HG02642 (cell line): ENCODE results near the gene AMZ1.

Source experiments
- ATAC-seq: cut with Tn5 transposase; IDR thresholded peaks from one replicate; pipeline ENCODE4 v1.9.1; 2021; ENCODE audit warnings: mild to moderate bottlenecking; ENCODE audit not compliant: unreplicated experiment, poor library complexity

AMZ1 gene, protein sequence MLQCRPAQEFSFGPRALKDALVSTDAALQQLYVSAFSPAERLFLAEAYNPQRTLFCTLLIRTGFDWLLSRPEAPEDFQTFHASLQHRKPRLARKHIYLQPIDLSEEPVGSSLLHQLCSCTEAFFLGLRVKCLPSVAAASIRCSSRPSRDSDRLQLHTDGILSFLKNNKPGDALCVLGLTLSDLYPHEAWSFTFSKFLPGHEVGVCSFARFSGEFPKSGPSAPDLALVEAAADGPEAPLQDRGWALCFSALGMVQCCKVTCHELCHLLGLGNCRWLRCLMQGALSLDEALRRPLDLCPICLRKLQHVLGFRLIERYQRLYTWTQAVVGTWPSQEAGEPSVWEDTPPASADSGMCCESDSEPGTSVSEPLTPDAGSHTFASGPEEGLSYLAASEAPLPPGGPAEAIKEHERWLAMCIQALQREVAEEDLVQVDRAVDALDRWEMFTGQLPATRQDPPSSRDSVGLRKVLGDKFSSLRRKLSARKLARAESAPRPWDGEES

DNA sequence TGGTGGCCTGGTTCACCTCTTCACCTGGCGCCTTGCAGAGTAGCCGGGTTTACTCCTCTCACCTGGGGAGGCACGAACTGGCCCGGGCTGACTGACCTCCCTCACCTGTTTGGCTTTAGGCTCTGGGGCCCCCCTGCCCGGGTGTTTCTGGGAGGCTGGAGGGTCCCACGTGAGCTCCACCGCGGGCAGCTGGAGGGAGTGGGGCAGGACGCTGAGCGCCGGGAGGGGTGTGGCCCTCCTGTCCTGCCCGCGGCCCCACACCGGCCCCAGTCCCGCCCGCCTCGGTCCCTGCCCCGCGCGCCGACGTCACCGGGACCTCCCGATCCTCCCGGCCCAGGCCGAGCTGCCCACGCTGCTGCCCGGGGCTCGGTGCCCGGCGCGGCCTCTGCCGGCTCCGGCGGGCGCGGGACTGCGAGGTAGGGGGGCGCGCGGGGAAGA, at the start of gene AMZ1:
Gene AMZ1 (plus strand): TSS at position 322 of the 438 bp plus-strand sequence. CDS start 12,250 bp downstream, outside the sequence.
- peak; percentile 24 for ATAC-seq

DNA sequence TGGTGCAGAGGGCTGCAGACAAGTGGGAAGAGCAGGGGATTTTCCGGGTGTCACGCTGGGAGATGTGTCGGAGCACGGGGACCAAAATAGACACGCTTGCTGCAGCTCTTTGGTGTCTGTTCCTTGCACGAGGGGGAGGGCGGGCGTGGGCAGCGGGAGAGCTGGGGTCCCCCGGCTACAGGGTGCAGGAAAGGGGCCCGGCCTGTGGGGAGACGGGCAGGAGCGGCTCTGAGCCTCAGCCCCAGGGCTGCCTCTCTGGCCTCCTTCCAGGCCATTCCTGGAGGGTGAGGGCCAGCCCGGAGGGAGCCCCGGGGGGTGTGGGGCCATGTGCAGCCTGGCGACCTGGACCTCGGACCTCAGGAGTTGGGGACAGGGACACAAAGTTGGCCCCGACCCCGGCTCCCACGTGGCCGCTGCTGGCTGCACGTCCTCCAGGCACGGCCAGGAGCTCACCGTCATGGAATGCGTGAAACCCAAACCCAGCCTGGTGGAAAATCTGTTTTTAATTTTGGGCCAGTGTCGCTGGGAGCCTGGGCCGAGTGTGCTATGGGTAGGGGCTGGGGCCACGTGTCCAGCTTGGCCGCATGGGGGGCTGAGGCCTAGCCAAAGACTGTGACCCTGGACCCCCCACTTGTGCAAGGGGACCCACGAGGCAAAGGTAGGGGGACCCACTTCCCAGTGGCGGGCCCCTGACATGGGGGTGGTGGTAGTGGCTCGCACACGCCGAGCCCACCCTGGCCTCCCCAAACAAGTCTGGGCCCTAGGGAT, 49.6 kb upstream of the AMZ1 start:
- no peak for ATAC-seq

DNA sequence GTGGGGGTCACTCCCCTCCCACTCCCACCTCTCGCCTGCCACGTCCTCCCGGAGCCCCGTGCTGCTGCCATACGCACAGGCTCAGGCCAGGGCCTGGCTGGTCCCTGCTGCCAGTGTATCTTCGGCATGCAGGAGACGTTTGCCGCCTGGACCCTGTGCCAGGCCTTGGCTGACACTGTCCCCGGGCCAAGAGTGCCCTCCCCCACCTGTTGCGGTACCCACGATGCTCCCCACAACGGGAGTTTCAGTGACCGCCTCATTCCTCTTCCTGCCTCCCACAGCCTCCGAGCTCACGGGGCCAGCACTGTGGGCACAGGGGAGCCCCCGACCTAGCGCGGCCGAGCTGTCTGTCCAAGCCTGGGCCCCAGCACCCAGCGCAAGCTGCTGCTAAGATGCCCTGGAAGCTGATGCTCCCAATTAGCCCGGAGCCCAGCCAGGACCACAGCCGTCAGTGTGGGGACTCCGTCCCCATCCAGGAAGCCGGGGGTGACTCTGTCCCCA, 48.8 kb upstream of the AMZ1 start:
- no peak for ATAC-seq

DNA sequence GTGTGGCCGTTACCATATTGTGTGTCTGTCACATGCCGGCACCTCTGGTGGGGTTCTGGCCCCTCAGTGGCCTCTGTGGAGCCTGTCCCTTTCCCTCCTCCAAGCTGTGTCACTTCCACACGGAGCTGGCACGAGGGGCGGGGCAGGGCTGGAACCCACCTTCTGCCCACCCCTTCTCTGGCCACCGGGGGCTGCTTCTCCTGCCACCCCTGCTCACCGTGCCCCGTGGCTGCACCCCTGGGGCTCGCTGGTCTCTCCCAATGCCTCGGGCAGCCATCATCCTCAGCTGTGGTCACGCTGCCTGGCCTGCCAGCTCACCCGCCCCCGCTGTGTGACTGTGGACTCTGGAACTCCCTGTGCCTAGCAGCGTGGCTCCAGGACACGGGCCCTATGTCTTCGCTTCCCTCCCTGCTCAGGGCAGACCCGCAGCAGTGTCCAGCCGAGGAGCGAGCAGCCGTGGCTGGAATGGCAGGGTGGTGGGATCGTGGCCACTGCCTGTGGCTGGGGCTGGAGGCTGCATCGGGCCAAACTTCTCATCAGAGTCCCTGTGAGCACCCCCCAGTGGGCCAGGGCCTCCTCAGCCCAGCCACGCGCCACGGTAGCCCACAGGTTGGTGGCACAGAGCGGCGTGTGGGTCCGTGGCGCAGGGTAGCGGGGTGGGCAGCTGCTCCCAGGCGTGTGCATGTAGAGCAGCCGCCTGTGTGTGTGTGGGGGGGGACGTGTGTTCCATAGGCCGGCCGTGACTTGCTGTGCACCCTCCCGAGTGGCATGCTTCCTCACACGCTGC, 48.1 kb upstream of the AMZ1 start:
- no peak for ATAC-seq

DNA sequence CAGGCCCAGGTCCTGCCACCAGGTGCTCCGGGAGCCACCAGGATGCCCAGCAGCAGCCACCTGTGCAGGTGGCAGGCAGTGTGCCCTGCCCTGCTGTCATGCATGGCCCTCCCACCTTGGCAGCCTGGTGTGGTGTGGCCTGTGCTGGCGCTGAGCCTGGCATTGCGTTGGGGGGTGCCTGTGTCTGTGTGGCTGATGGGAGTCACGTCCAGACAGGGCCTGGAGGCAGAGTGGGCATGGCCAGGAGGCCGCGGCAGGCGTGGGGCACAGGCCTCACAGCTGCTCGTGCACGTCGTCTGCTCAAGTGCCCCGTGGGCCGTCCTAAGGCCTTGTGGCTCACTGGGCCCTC, 47.5 kb upstream of the AMZ1 start:
- no peak for ATAC-seq

DNA sequence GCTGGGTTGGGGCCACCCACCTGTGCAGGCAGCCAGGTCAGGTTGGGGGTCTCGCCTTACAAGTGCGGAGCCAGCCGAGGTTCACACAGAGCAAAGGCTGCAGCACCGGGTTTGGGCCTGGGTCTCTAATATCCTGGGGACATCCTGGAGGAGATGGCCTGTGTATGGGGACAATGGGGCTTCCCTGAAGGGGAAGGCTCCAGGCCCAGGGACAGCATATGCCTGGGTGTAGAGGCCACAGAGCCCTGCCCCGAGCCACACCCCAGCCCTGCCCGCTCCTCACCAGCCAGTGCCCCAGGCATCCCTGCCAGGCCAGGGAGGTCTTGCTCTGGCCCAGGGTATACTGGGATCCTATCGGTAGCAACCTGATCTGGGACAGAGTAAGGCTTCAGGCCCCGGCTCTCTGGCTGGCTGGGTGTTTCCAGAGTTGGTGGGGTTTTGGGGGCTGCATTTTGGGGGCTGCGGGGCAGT, 47.1 kb upstream of the AMZ1 start:
- no peak for ATAC-seq

DNA sequence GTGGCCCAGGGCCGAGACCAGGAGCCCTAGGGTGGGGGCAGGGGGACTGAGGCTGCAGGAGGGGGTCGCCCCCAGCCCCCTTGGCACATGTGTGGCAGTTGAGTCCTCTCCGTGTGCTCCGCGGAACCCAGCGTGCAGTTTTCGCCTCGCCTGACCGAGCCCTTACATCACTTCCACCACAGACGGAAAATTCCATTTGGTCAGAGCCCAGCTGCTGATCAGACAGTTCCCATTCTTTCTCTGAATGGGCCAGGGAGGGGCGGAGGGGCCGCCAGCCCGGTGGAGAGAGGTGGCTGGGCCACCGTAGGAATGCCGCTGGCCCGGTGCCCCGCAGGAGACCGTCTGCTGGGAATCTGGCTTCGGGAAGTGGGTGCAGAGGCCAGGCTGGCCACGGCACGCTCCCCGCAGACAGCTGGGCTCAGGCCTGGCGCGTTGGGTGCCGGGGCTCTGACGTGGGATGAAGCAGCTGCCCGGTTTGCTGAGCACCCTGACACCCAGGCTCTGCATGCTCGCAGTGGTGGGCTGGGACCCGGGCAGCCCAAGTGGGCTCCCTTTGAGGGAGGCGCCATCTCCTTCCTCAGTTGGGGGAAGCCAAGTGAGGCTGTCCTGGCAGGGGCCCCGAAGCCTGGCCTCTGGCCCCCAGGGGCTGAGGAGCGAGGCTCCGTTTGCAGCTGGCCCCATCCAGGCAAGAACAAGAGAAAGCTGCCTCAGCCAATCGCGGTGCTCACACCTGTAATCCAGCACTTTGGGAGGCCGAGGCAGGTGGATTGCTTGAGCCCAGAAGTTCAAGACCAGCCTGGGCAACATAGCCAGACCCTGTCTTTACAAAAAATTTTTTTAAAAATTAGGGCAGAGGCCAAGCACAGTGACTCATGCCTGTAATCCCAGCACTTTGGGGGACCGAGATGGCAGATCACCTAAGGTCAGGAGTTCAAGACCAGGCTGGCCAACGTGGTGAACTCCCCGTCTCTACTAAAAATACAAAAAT, 46.3 kb upstream of the AMZ1 start:
- peak; percentile 33 for ATAC-seq

DNA sequence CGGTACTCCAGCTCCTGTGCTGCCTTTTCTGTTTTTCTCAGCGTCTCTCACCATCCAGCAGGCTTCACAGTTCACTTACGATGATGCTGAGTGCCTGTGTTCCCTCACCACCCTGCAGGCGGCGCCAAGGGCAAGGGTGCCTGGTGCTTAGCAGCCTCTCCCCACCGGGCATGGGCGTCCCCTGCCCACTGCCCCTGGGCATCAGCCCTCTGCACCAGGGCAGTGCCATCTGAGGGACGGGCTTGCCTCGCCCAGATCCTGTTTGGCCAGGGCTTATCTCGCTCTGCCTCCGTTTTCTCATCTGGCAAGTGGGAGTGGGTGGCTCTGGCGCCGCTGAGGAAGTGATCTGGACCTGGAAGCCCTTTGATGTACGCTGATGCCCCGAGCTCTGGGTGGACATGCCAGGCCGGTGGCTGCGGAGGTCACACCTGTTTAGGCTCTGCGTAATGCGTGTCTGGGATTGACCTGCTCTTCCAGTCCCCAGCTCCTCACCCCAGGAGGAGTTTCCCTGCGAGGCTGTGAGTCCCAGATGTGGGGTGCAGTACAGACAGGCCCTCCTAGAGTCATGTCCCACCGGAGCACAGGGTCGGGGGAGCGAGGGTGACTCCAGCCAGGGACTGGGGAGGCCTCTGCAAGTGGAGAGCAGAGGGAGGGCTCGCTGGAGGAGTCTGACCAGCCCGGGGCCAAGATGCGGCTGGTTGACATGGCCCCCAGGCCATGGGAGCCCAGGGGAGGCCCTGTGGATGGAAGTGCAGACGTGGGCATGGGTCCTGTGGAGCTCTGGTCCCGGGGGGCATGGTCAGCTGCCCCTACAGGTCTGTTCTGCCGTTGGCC, 44.4 kb upstream of the AMZ1 start:
- ATAC-seq: no peak

DNA sequence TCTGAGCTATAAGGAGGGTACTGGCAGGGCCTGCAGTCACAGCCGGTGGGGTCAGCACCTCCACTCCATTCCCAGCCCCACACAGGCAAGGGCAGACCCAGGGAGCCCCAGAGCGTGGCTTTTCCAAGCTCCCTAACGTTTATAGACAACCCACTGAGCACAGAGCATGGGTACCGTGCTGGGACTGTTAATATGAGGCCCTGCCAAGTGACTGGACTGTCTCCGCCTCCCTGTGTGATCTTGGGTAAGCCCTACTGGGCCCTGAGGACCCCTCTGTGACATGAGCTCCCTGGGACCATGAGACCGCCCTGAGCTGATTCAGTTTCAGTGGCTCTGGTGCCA, 43.8 kb upstream of the AMZ1 start:
- no peak for ATAC-seq

DNA sequence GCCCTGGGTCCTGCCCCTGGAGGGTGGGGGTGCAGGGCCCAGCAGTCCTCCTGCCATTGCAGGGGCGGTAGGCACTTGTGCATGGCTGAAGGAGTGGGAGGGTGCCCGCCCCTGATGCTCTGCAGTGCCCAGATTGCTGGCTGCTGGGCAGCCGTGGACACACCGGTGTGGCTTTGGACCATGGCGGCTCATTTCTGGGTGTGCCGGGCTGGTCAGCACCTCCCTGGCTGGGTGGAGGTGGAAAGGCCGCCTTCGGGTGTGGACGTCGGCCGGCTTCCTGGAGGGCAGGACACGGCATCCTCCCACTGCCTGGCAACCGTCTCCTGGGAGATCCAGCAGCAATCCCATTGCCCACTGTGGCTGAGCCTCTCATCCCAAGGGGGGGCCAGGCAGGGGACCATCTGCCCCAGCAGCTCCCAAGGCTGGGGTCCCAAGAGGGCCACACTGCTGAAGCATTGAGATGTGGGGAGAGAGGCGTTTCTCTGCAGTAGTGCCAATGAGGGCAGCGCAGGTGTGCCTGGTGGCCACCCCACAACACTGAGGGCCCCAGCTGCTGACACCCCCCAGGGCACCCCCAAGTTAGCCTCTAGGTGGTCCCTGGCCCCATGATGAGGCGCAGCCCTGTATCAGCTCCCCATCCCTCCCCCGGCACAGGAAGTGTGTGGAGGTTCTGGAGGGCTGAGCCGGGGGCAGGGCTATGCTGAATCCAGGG, 43.3 kb upstream of the AMZ1 start:
- ATAC-seq: peak; percentile 34

DNA sequence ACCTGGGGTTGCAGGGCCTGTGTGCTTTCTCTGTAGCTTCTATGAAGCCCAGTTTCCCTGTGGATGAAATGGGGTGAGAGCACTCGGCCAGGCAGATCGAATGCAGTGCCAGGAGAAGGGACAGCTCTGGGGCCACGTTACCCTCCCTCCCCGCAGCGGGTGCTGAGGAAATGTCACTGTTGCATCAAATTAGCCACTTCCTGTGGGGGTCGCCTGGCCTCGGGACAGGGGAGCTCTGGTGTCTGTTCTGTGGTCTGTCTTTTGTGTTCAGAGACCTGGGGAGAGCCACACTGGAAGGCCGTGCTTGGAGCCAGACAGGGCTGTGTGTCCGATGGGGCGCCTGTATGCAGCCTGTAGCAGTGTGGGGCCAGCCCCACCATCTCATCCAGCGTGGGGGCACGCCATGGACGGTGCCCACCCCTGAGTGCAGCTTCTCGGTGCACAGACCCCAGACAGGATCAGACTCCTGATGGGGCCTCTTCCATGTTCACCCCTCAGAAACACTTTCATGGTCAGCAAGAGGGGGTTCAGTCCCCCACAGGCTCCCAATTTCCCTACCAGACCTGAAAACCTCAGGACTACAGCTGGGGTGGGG, 42.6 kb upstream of the AMZ1 start:
- ATAC-seq: peak; percentile 54

DNA sequence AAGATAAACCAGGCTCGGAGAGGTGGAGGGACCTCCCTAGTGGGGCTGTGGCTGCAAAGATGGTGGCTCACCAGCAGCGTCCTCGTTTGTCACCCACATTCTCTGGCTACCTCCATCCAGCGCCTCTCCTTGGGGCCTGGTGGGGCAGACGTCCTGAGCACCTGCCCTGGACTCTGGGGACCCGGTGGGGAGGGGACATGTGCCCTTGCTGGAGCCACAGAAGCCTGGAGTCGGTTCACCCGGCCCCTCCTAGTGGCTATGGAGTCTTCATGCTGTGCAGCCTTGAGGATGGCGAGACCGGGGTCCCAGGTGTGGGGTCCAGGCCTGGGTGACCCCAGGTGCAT, 41.7 kb upstream of the AMZ1 start:
- no peak for ATAC-seq

DNA sequence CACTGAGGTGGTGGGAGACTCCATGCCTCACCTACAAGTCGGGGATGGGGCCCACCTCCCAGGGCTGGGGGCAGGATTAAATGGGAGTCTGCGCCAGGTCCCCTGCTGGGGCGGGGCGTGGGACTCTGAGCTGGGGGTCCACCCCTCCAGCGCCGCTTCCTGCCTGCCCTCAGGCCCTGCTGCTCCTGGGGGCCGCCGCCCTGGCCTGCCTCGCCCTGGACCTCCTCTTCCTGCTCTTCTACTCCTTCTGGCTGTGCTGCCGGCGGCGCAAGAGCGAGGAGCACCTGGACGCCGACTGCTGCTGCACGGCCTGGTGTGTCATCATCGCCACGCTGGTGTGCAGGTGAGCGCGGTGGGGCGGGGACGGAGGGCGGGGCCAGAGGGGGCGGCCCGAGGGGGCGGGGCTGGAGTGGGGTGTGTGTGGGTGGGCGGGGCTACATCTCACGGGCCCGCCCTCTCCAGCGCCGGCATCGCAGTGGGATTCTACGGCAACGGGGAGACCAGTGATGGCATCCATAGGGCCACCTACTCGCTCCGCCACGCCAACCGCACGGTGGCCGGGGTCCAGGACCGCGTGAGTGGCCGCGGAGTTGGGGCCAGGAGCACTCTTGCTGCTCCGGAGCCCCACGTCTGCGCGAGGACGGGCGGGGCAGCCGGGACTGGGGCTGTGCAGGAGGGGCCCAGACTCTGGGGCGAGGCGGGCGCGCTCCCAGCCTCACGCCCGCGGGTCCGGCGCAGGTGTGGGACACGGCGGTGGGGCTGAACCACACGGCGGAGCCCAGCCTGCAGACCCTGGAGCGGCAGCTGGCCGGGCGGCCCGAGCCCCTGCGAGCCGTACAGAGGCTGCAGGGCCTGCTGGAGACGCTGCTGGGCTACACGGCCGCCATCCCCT, 41.1 kb upstream of the AMZ1 start:
- no peak for ATAC-seq

DNA sequence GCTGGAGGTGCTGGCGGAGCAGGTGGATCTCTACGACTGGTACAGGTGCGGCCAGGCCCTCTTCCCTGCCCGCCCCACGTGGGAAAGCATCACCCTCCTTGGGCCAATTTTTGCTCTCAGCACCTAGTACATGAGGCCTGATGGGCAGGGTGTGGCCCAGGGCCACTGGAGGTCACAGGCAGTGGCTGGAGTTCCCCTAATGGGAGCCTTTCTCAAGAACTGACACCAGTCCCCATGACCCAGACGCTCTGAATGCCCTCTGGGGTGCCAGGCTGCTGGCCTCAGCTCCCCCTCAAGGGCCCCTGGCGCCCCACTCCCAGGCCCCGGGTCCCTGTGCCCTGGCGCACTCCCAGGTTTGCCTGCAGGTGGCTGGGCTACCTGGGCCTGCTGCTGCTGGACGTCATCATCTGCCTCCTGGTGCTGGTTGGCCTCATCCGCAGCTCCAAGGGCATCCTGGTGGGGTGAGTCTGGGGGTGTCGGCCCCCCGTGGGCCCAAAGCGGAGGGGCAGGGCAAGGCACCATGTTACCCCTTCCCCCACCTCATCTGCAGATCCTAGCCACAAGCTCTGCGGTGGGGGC, 40.3 kb upstream of the AMZ1 start:
- ATAC-seq: no peak

DNA sequence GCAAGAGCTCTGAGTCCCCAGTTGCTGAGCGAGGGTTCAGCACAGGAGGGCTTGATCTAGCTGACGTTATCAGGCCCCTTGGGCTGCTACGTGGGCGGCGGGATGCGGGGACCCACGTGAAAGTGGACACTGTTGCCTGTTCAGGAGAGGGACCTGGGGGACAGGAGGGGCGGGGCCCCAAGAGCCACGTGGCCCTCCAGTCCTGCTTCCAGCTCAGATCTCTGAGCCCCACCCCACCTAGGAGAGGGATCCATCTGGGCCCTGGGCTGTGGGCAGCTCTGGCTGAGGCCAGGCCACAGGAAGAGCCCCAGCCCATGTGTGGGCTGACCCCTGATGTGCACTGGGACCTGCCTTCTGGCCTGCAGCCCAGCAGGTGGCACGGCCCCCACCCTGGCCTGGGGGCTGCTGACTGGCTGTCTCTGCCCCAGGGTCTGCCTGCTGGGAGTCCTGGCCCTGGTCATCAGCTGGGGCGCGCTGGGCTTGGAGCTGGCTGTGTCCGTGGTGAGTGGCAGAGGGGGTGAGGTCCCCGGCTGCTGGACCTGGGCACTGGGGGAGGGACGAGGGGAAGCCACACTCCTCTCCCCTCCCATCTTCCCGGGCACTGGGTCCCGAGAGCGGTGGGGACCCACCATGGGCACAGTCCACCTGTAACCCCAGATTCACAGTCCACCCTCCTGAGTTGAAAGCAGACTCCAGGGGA, 38.7 kb upstream of the AMZ1 start:
- no peak for ATAC-seq

DNA sequence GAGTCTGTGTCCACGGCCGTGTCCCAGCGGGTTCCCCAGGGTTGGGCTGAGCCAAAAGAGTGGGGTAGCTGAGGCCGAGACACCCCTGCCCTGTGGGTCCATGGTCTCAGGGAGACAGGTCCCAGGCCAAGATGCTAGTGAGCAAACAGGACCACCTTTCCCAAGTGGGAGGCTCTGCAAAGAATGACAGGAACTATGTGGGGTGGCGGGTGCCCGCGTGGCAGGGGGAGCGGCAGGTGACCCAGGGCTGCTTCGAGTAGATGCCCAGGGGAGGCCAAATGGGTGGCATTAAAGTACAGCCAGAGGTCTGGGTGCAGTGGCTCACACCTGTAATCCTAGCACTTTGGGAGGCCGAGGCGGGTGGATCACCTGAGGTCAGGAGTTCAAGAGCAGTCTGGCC, 38.0 kb upstream of the AMZ1 start:
- no peak for ATAC-seq
